Testis (tissue), 3 donors: Measurements from ENCODE around the gene SPINK1. TPM values are rescaled to one million over a fixed set of nuclear protein-coding genes. Genes with fewer than 3 reads are reported as not detected.
"Not testable (repeated sequence)": the region's sequence is repeated elsewhere in the genome, so short reads cannot be mapped to it uniquely, and the experiment has no call there.

ENCODE experiments used
- DNase-seq: peaks from one replicate; pipeline ENCODE4 v3.0.0-alpha.2; 2019
- H3K27ac ChIP-seq, 2 donors: fragments of 200-600 bp; sonication (generic); one replicate each; pipeline ENCODE4 v1.5.1; 2019
- H3K27me3 ChIP-seq: fragments of 200-600 bp; sonication (generic); one replicate; pipeline ENCODE4 v1.5.1; 2019
- H3K36me3 ChIP-seq: fragments of 200-600 bp; sonication (generic); one replicate; pipeline ENCODE4 v1.5.1; 2017; ENCODE audit warnings: low read depth; ENCODE audit errors: missing control alignments
- H3K4me1 ChIP-seq: fragments of 200-600 bp; sonication (generic); one replicate; pipeline ENCODE4 v1.5.1; 2019
- H3K4me3 ChIP-seq, 2 donors: fragments of 200-600 bp; sonication (generic); one replicate each; pipeline ENCODE4 v1.5.1; 2017 to 2019
- H3K9me3 ChIP-seq: fragments of 200-600 bp; sonication (generic); one replicate; pipeline ENCODE4 v1.5.1; 2017
- POLR2A ChIP-seq: fragments of 450-650 bp; IDR thresholded peaks from one replicate; pipeline ENCODE4 v1.6.1; 2017; ENCODE audit warnings: antibody characterized with exemption, mild to moderate bottlenecking, moderate library complexity
- WGBS, 2 donors: methylation state at CpG; one replicate each; pipeline ENCODE4 v1.1.5; 2018; 5-methylcytosine and 5-hydroxymethylcytosine counted together
- intact Hi-C: fragments of 100-400 bp; cut with DNase I; formaldehyde crosslinking; loops from one replicate; pipeline ENCODE4 v1.15.1; 2023; ENCODE audit warnings: low total_unique reads
- polyA plus RNA-seq: library from polyadenylated mRNA; stranded (reverse); fragments of 350-450 nt; fragmentation: Illumina TruSeq; extraction: RNeasy Lipid Tissue Mini Kit (QIAGEN cat#74804); gene quantifications from one replicate; pipeline ENCODE4 v1.2.3, GENCODE V29; 2014; ENCODE audit warnings: low read depth, low replicate concordance; ENCODE audit not compliant: insufficient read depth
- total RNA-seq, 2 donors: library from RNA; depleted of rRNA; stranded (reverse); fragments of >200 nt; gene quantifications; one replicate each; pipeline ENCODE4 v1.2.3, GENCODE V29; 2016
- TF ChIP-seq, protein P1 (sequence below), 3 experiments: fragments of 450-650 bp in 2 of 3; fragments of 200-600 bp in 1 of 3; sonication (generic) in 1 of 3; IDR thresholded peaks; one replicate each; pipeline ENCODE4 v1.5.1; 2016 to 2019; ENCODE audit warnings: antibody characterized with exemption in 3 of 3, mild to moderate bottlenecking in 2 of 3, moderate library complexity in 1 of 3

Gene SPINK1
- total and polyA plus RNA-seq, 3 donors from 2014 or later = not detected

DNA sequence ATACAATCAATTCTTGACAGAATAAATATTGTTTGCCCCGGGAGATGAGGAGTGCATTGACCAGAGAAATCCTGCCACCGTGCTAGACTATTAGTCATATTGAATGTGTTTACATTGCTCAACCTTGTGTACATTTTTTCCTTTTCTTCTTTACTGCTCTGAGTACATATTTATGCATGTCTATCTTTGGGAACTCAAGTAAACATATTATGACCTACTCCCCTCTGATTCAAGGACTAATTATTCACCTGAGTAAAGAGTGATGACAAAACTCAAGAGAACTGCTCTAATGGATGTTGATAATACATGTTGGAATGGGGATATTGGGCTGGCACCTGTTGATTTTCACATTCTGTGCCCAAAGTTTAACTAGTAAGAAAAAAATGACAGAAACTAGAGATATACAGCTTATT lies 3.9 kb upstream of the SPINK1 start:
- H3K9me3 ChIP-seq = no peaks in the 10 kb centered on the region
- H3K4me1 ChIP-seq = no peaks in the 10 kb centered on the region
- no peaks in the 10 kb centered on the region for H3K27me3 ChIP-seq
- TF ChIP-seq, protein P1, sequence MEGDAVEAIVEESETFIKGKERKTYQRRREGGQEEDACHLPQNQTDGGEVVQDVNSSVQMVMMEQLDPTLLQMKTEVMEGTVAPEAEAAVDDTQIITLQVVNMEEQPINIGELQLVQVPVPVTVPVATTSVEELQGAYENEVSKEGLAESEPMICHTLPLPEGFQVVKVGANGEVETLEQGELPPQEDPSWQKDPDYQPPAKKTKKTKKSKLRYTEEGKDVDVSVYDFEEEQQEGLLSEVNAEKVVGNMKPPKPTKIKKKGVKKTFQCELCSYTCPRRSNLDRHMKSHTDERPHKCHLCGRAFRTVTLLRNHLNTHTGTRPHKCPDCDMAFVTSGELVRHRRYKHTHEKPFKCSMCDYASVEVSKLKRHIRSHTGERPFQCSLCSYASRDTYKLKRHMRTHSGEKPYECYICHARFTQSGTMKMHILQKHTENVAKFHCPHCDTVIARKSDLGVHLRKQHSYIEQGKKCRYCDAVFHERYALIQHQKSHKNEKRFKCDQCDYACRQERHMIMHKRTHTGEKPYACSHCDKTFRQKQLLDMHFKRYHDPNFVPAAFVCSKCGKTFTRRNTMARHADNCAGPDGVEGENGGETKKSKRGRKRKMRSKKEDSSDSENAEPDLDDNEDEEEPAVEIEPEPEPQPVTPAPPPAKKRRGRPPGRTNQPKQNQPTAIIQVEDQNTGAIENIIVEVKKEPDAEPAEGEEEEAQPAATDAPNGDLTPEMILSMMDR (IDR thresholded peaks at IDR 0.05) = no peak
- TF ChIP-seq POLR2A = no peak
- H3K27ac ChIP-seq = no peak overlapping the region
- no peaks in the 10 kb centered on the region for H3K36me3 ChIP-seq
- no peak for DNase-seq
- intact Hi-C loops = no loop called here
- 86 to 92% methylated on average over 2 of the region's 2 CpGs for WGBS, 2 donors
- no peak overlapping the region for H3K4me3 ChIP-seq

DNA sequence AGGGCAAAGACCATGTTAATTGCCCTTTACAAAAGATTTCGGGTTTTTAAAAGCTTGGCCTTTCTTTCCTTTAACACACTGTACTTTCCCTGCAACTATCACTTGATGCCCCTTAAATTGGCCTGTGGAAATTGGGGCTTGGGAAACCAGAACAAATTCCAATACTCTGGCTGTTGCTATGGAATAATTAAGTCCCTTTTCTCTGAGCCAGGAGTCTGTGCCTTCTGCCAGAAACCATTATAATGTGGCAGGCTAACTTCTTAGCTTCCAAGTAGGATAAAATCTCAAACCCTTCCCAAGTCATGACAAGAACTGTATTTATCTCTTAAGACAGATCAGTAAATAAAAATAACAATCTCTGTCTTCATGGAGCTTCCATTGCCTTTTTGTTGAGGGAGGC lies 1.1 kb upstream of the SPINK1 start:
- DNase-seq = no peak
- no peak for TF ChIP-seq POLR2A
- TF ChIP-seq, protein P1 (IDR thresholded peaks at IDR 0.05) = no peak

GRCh38 chr5:147830035-147830434 lies 1.4 kb downstream of the SPINK1 start:
- intact Hi-C loops = no loop called here
- Histone ChIP-seq H3K4me3 (no peak overlapping the region), H3K27ac (no peak overlapping the region), H3K27me3 (no peaks in the 10 kb centered on the region), H3K9me3 (no peaks in the 10 kb centered on the region), H3K36me3 (no peaks in the 10 kb centered on the region), H3K4me1 (no peaks in the 10 kb centered on the region)
- TF ChIP-seq, protein P1 (IDR thresholded peaks at IDR 0.05) = no peak
- no peak for TF ChIP-seq POLR2A
- DNase-seq = no peak

More for the DNA sequence above, 1.1 kb upstream of the SPINK1 start:
- no peaks in the 10 kb centered on the region for H3K27me3 ChIP-seq
- H3K27ac ChIP-seq = no peak overlapping the region
- no peak overlapping the region for H3K4me3 ChIP-seq
- no peaks in the 10 kb centered on the region for H3K4me1 ChIP-seq
- intact Hi-C loops = no loop called here
- 68% methylated on average over 1 of the region's 1 CpG for WGBS, 2 donors
- H3K36me3 ChIP-seq = no peaks in the 10 kb centered on the region
- H3K9me3 ChIP-seq = no peaks in the 10 kb centered on the region

DNA sequence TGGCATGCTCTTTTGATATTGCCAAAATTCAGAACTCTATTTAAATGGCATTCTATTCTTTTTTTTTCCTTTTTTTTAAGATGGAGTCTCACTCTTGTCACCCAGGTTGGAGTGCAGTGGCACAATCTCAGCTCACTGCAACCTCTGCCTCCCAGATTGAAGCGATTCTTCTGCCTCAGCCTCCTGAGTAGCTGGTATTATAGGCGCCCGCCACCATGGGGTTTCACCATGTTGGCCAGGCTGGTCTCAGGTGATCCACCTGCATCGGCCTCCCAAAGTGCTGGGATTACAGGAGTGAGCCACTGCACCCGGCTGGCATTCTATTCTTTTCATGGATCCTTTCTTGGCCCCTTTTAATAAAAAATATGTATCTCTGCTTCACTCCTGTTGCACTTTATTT lies 4.5 kb downstream of the SPINK1 start:
- H3K4me1 ChIP-seq, H3K4me3 ChIP-seq, H3K27me3 ChIP-seq, H3K9me3 ChIP-seq, H3K36me3 ChIP-seq, H3K27ac ChIP-seq, intact Hi-C loops, DNase-seq: not testable (repeated sequence)
- 87 to 94% methylated on average over 5 of the region's 5 CpGs for WGBS, 2 donors

- intact Hi-C loops = no loop called here
- no peaks in the 10 kb centered on the region for H3K9me3 ChIP-seq
- H3K4me1 ChIP-seq = no peaks in the 10 kb centered on the region
- WGBS, 2 donors = 48 to 58% methylated on average over 2 of the region's 2 CpGs
- no peaks in the 10 kb centered on the region for H3K36me3 ChIP-seq
- DNase-seq = no peak
- H3K27me3 ChIP-seq = no peaks in the 10 kb centered on the region
- H3K27ac ChIP-seq = no peak overlapping the region
- H3K4me3 ChIP-seq = no peak overlapping the region
- TF ChIP-seq POLR2A = no peak
- TF ChIP-seq, protein P1 (IDR thresholded peaks at IDR 0.05) = no peak
Observed at GRCh38 chr5:147826361-147826760, 5.1 kb downstream of the SPINK1 start.
